Mesenchymal stem cell (in vitro differentiated cells and primary cell): ENCODE data around the gene PHACTR2.

Source experiments
- DNase-seq: peaks from one replicate; pipeline ENCODE4 v3.0.0-alpha.2; 2013
- H2AFZ ChIP-seq: one replicate; pipeline ENCODE4 v1.6.1; 2013; ENCODE audit warnings: low read depth, mild to moderate bottlenecking, control low read depth, inconsistent platforms, low read length, moderate library complexity
- H2AK5ac ChIP-seq: 2 replicates; pipeline ENCODE4 v1.6.1; 2013; ENCODE audit warnings: low read length, moderate library complexity, mild to moderate bottlenecking, inconsistent platforms; ENCODE audit not compliant: severe bottlenecking
- H2BK120ac ChIP-seq: one replicate; pipeline ENCODE4 v1.6.1; 2013; ENCODE audit warnings: low read depth, mild to moderate bottlenecking, inconsistent platforms, low read length, moderate library complexity
- H2BK12ac ChIP-seq, 2 experiments: one replicate each; pipeline ENCODE4 v1.6.1; 2013; ENCODE audit warnings: inconsistent platforms in 2 of 2, low read length in 2 of 2, mild to moderate bottlenecking in 2 of 2, moderate library complexity in 2 of 2, control low read depth in 1 of 2
- H2BK15ac ChIP-seq: one replicate; pipeline ENCODE4 v1.6.1; 2013; ENCODE audit warnings: mild to moderate bottlenecking, low read depth, inconsistent platforms; ENCODE audit not compliant: poor library complexity, severe bottlenecking
- H2BK5ac ChIP-seq: 2 replicates; pipeline ENCODE4 v1.6.1; 2013; ENCODE audit warnings: low read depth, mild to moderate bottlenecking, low read length, control low read depth, inconsistent platforms; ENCODE audit not compliant: poor library complexity, severe bottlenecking
- H3K14ac ChIP-seq, 2 experiments: one replicate each; pipeline ENCODE4 v1.6.1; 2013; ENCODE audit warnings: inconsistent platforms in 2 of 2, low read length in 2 of 2, control low read depth in 1 of 2, mild to moderate bottlenecking in 1 of 2, moderate library complexity in 1 of 2
- H3K18ac ChIP-seq, 2 experiments: one replicate each; pipeline ENCODE4 v1.6.1; 2013; ENCODE audit warnings: inconsistent platforms in 2 of 2, low read length in 2 of 2, control low read depth in 1 of 2, low read depth in 1 of 2, mild to moderate bottlenecking in 1 of 2
- H3K23ac ChIP-seq, 2 experiments: one replicate each; pipeline ENCODE4 v1.6.1; 2013; ENCODE audit warnings: inconsistent platforms in 2 of 2, low read length in 2 of 2, mild to moderate bottlenecking in 2 of 2, moderate library complexity in 2 of 2, control low read depth in 1 of 2
- H3K27ac ChIP-seq: 2 replicates; pipeline ENCODE4 v1.5.1; 2013; ENCODE audit warnings: mild to moderate bottlenecking, moderate library complexity, low read length, control low read depth, inconsistent platforms; ENCODE audit not compliant: poor library complexity, severe bottlenecking
- H3K27me3 ChIP-seq, 2 experiments: 2 replicates each; pipeline versions ENCODE4 v1.6.1 to v1.7.0; 2013; ENCODE audit warnings: low read length in 2 of 2, mild to moderate bottlenecking in 2 of 2, moderate library complexity in 2 of 2, control low read depth in 1 of 2, inconsistent platforms in 1 of 2; ENCODE audit not compliant: control insufficient read depth in 1 of 2, insufficient read depth in 1 of 2
- H3K36me3 ChIP-seq, 2 experiments: 2 replicates each; pipeline versions ENCODE4 v1.6.1 to v1.7.0; 2013; ENCODE audit warnings: low read length in 2 of 2, control low read depth in 1 of 2, inconsistent platforms in 1 of 2, low read depth in 1 of 2, mild to moderate bottlenecking in 1 of 2; ENCODE audit not compliant: insufficient read depth in 2 of 2, control insufficient read depth in 1 of 2
- H3K4ac ChIP-seq, 2 experiments: one replicate each; pipeline ENCODE4 v1.6.1; 2013; ENCODE audit warnings: inconsistent platforms in 2 of 2, low read length in 2 of 2, mild to moderate bottlenecking in 2 of 2, moderate library complexity in 2 of 2, control low read depth in 1 of 2, low read depth in 1 of 2
- H3K4me1 ChIP-seq: 2 replicates; pipeline ENCODE4 v1.6.1; 2013; ENCODE audit warnings: low read depth, low read length, control low read depth; ENCODE audit not compliant: control insufficient read depth, insufficient read depth
- H3K4me2 ChIP-seq: 2 replicates; pipeline ENCODE4 v1.6.1; 2013; ENCODE audit warnings: low read length, mild to moderate bottlenecking, inconsistent platforms; ENCODE audit not compliant: poor library complexity, severe bottlenecking
- H3K4me3 ChIP-seq, 2 experiments: 2 replicates each; pipeline versions ENCODE4 v1.5.1 to v1.7.0; 2013; ENCODE audit warnings: low read length in 2 of 2, mild to moderate bottlenecking in 2 of 2, control low read depth in 1 of 2, low read depth in 1 of 2; ENCODE audit not compliant: insufficient read depth in 1 of 2
- H3K79me1 ChIP-seq: replicated peaks from 2 replicates; pipeline ENCODE4 v1.6.1; 2013; ENCODE audit warnings: mild to moderate bottlenecking, control low read depth, low read length, inconsistent platforms; ENCODE audit not compliant: poor library complexity, severe bottlenecking
- H3K9ac ChIP-seq: 2 replicates; pipeline ENCODE4 v1.7.0; 2013; ENCODE audit warnings: mild to moderate bottlenecking, low read length, moderate library complexity
- H3K9me3 ChIP-seq: 2 replicates; pipeline ENCODE4 v1.7.0; 2013; ENCODE audit warnings: mild to moderate bottlenecking, low read length; ENCODE audit not compliant: control insufficient read depth
- H4K8ac ChIP-seq: one replicate; pipeline ENCODE4 v1.6.1; 2013; ENCODE audit warnings: inconsistent platforms, mild to moderate bottlenecking, low read length, moderate library complexity
- H4K91ac ChIP-seq: one replicate; pipeline ENCODE4 v1.6.1; 2013; ENCODE audit warnings: mild to moderate bottlenecking, low read length, inconsistent platforms
- WGBS: methylation state at CpG from one replicate; pipeline ENCODE4 v1.1.7; 2013; ENCODE audit warnings: mixed read lengths; 5-methylcytosine and 5-hydroxymethylcytosine counted together

Gene PHACTR2

DNA sequence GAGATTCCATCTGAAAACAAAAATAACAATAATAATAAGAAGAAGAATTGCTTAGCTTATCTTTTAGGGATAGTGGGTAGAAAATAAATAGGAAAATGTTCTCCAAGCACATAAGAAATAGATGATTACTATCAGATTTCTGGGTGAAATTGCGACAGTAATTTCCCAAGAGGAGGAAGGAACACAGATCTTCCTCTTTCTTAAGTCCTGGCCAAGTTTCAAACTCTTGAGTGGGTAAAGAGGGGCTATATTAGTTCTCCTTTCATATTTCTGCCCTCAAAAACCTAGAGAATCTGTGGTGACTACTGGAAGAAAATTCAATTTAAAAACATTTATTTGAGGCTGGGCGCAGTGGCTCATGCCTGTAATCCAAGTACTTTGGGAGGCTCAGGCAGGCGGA lies 63.7 kb downstream of the PHACTR2 start:
- Histone ChIP-seq H3K9me3 (no peaks in the 10 kb centered on the region), H2AFZ (no peak overlapping the region)

DNA sequence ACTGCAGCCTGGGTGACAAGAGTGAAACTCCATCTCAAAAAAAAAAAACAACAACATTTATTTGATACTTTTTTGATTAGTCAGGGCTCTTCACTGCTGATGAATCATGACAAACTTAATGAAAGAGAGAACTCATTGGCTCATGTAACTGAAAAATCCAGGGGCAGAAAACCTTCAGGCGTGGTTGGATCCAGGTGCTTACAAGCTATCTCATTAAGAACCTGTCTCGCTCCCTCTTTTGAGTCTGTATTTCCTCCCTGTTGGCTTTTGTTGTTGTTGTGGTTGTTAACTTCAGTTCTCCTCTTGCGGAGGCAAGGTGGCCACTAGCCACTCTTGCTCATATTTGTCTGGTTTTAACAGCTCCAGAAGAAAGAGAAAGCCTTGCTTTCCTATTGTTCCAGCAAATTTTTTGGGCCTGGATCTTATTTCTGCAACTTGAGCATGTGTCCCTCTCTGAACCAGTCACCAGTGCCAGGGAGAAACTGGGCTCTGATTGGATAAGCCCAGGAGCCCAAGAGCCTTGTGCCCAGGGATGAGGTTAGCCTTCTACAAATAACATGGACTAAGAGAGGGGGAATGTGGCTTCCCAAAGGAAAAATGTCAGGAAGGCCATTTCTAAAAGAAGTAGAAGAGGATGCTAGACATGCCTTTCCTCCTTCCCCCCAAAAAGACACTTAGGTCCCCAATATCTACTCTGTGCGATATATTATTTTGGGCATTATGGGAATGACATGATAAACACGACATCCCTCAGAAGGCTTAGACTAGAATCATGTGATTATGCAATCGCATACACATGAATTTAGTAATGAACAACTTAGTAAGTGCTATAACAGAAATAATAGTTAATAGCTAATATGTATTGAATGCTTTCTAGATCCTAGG lies 64.5 kb downstream of the PHACTR2 start:
- Histone ChIP-seq H2AFZ (no peak overlapping the region), H2BK120ac (no peak overlapping the region), H2BK12ac (no peak overlapping the region), H2BK5ac (no peak overlapping the region), H3K23ac (no peak overlapping the region), H3K4ac (no peak overlapping the region), H4K91ac (no peak overlapping the region), H3K79me1 (peaks cover 2% of the 10 kb centered on the region), H3K14ac (no peak overlapping the region), H2BK15ac (no peak overlapping the region), H3K4me1 (peaks cover 13% of the 10 kb centered on the region), H3K36me3 (no peaks in the 10 kb centered on the region), H3K27me3 (no peaks in the 10 kb centered on the region), H3K4me2 (no peak overlapping the region), H3K18ac (no peak overlapping the region), H3K4me3 (no peak overlapping the region), H3K9me3 (no peaks in the 10 kb centered on the region), H3K9ac (no peak overlapping the region), H2AK5ac (peak overlapping the region; percentile 29), H3K27ac (no peak overlapping the region), H4K8ac (no peak overlapping the region)
- WGBS = 96% methylated on average over 3 of the region's 6 CpGs
- no peak for DNase-seq

More for the DNA sequence above, 63.7 kb downstream of the PHACTR2 start:
- Histone ChIP-seq H3K4me2 (no peak overlapping the region), H2BK12ac (no peak overlapping the region), H4K8ac (no peak overlapping the region), H3K27me3 (no peaks in the 10 kb centered on the region), H3K9ac (no peak overlapping the region), H3K4ac (no peak overlapping the region), H3K4me1 (peaks cover 12% of the 10 kb centered on the region), H2BK120ac (no peak overlapping the region), H3K18ac (no peak overlapping the region), H3K4me3 (no peak overlapping the region), H2BK5ac (no peak overlapping the region), H2AK5ac (no peak overlapping the region), H3K79me1 (peaks cover 2% of the 10 kb centered on the region), H3K27ac (no peak overlapping the region), H3K14ac (no peak overlapping the region), H3K36me3 (no peaks in the 10 kb centered on the region), H4K91ac (no peak overlapping the region), H3K23ac (no peak overlapping the region), H2BK15ac (no peak overlapping the region)
- 100% methylated on average over 2 of the region's 3 CpGs for WGBS
- DNase-seq = no peak

DNA sequence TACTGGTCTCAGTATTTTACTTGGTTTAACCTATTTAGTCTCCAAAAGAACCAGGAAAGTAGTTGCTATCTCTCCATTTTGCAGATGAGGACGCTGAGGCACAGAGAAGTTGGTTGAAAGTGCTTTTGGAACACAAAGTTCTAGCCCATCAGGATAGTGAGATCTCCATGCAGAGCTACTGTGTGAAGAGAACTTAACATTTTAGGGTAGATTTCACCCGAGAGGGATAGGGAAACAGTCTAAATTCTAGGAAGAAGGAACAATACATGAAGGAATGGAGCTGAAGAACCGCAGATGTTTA lies 65.1 kb downstream of the PHACTR2 start:
- no peak overlapping the region for H2BK15ac ChIP-seq
- no peak overlapping the region for H3K4ac ChIP-seq
- peak overlapping the region; percentile 44 for H3K9ac ChIP-seq
- H2BK12ac ChIP-seq = no peak overlapping the region
- H3K14ac ChIP-seq = no peak overlapping the region
- H3K4me2 ChIP-seq = no peak overlapping the region
- WGBS = 86% methylated on average over 3 of the region's 3 CpGs
- H3K27ac ChIP-seq = peak overlapping the region; percentile 43
- H3K23ac ChIP-seq = no peak overlapping the region
- H3K4me1 ChIP-seq = peaks cover 13% of the 10 kb centered on the region
- H2BK120ac ChIP-seq = no peak overlapping the region
- no peak overlapping the region for H3K18ac ChIP-seq
- no peak overlapping the region for H2BK5ac ChIP-seq
- no peaks in the 10 kb centered on the region for H3K27me3 ChIP-seq
- no peak overlapping the region for H4K8ac ChIP-seq
- peaks cover 2% of the 10 kb centered on the region for H3K79me1 ChIP-seq
- no peak overlapping the region for H4K91ac ChIP-seq
- no peak overlapping the region for H2AK5ac ChIP-seq
- H3K4me3 ChIP-seq = peak overlapping the region in 1 of 2 experiments; percentile 53
- no peak for DNase-seq
- H3K9me3 ChIP-seq = no peaks in the 10 kb centered on the region
- H3K36me3 ChIP-seq = no peaks in the 10 kb centered on the region
- no peak overlapping the region for H2AFZ ChIP-seq

DNA sequence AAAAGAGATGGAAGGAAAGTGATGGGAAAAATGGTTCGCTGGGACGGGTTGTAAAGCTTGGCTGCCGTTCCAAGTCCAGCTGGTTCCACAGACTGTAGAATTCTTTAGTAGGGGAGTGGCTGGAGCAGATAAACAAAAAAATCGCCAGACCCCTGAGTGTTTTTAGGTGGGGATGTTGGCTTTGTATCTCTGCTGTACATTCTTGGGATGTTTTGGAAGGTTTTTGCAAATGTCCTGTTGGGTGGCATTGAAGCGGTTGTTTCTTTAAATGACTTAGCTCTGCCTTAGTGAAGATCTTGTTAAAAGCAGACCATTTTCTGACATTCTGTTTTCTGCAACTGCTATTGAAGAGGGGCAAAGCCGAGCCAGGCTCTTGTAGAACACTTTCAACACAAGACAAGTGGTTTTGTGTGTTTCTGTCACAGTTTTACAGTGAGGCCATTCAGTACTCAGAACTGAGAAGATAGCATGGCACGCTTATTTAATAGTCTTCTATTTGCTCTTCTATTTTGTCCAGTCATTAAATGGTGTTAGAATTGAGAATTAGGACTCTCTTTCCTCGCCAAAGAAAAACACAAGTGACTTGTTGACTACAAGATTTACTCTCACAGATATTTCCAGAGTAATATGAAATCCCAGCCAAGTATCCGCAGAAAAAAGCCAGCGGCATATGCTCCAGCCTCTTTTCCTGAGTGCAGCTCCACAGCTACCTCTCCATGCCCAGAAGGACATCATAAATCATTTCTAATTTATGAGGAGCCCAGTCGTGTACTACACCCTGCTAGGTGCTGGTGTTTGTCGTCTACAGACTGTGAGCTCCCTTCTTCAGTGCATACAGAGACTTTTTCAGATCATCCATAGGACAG lies 65.8 kb downstream of the PHACTR2 start:
- Histone ChIP-seq H3K79me1 (peaks cover 5% of the 10 kb centered on the region), H3K36me3 (no peaks in the 10 kb centered on the region), H3K27me3 (no peaks in the 10 kb centered on the region), H3K4me2 (no peak overlapping the region), H2BK15ac (no peak overlapping the region), H3K23ac (no peak overlapping the region), H3K9me3 (no peaks in the 10 kb centered on the region), H3K4me3 (peak overlapping the region in 1 of 2 experiments; percentile 53), H2BK120ac (no peak overlapping the region), H3K18ac (no peak overlapping the region), H4K91ac (no peak overlapping the region), H3K14ac (no peak overlapping the region), H3K4me1 (peaks cover 11% of the 10 kb centered on the region), H2AK5ac (no peak overlapping the region), H2AFZ (no peak overlapping the region), H3K27ac (peak overlapping the region; percentile 53), H2BK5ac (no peak overlapping the region), H4K8ac (no peak overlapping the region), H2BK12ac (no peak overlapping the region), H3K9ac (peak overlapping the region; percentile 44), H3K4ac (no peak overlapping the region)
- DNase-seq = peak; percentile 20
- 42% methylated on average over 11 of the region's 12 CpGs for WGBS
